ENCODE results near the gene PIK3C2A. TPM values are rescaled to one million over a fixed set of nuclear protein-coding genes. Genes with fewer than 3 reads are reported as not detected.
"Not testable (repeated sequence)": the region's sequence is repeated elsewhere in the genome, so short reads cannot be mapped to it uniquely, and the experiment has no call there.

PIK3C2A gene, protein sequence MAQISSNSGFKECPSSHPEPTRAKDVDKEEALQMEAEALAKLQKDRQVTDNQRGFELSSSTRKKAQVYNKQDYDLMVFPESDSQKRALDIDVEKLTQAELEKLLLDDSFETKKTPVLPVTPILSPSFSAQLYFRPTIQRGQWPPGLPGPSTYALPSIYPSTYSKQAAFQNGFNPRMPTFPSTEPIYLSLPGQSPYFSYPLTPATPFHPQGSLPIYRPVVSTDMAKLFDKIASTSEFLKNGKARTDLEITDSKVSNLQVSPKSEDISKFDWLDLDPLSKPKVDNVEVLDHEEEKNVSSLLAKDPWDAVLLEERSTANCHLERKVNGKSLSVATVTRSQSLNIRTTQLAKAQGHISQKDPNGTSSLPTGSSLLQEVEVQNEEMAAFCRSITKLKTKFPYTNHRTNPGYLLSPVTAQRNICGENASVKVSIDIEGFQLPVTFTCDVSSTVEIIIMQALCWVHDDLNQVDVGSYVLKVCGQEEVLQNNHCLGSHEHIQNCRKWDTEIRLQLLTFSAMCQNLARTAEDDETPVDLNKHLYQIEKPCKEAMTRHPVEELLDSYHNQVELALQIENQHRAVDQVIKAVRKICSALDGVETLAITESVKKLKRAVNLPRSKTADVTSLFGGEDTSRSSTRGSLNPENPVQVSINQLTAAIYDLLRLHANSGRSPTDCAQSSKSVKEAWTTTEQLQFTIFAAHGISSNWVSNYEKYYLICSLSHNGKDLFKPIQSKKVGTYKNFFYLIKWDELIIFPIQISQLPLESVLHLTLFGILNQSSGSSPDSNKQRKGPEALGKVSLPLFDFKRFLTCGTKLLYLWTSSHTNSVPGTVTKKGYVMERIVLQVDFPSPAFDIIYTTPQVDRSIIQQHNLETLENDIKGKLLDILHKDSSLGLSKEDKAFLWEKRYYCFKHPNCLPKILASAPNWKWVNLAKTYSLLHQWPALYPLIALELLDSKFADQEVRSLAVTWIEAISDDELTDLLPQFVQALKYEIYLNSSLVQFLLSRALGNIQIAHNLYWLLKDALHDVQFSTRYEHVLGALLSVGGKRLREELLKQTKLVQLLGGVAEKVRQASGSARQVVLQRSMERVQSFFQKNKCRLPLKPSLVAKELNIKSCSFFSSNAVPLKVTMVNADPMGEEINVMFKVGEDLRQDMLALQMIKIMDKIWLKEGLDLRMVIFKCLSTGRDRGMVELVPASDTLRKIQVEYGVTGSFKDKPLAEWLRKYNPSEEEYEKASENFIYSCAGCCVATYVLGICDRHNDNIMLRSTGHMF (N-terminal part only)
- total RNA-seq, result 80.4 and 136 TPM in 2 replicates

DNA sequence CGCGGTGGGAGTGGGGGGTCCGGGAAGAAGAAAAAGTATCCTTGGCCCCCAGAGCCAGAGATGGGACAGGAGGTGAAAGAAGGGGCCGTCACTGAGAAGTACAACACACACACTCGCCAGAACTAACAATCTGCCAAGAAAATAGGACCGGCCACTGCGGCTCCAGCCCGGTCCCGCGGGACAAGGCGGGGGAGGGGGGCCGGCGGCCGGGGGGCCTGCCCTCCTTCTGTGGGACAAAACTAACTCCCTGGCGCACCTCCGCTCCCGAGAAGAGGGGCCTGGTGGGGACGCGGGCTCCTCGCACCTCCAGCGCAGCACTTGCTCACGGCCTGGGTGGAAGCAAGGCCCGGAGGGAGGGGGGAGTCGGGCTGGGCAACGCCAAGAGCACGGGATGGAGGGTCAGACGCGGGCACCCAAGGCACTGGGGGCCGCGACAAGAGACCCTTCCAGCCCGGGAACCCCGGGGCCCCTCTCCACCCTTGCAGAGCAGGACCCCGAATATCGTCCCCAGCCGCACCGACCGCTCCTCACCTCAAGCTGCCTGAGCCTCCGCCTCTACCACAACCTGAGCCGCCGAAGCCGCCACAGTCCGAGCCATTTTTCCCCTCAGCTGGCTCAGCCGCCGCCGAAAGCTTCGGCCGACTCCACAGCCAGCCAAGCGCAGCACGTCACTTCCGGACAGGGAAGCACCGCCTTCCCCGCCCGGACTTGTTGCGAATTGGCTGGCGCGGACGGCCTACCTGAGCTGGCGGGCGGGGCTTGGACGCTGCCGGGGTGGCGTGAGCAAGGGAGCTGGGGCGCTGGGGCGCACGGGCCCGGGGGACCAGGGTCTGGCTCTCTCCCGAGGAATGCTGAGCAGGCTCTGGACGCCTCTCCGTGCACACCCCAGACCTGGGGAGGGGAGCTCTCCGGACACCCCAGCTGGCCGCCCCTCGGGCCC lies at the start of gene PIK3C2A:
Gene PIK3C2A (minus strand): TSS at position 670 of the 940 bp plus-strand sequence. CDS start 38,245 bp downstream, outside the sequence.
- peak; percentile 84 for DNase-seq (ENCODE audit: low read depth)

DNA sequence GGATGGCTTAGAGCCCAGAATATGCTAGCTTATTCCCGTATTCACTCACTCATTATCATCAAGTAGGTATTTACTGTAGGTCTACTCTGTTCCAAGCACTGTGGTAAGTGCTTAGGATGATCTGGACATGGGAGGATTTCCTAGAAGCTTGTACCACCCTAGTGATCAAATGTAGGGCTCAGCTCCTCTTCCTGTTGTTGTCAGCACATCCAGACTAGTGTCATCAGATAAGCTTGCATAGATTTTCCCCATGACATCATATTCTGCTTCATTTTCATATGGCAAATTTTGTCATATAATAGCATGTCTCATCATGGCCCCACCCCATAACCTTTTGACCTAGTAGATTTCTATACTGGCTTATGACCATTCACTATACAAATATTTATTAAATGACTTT lies 49.4 kb upstream of the PIK3C2A start:
- DNase-seq (ENCODE audit: low read depth), result no peak

DNA sequence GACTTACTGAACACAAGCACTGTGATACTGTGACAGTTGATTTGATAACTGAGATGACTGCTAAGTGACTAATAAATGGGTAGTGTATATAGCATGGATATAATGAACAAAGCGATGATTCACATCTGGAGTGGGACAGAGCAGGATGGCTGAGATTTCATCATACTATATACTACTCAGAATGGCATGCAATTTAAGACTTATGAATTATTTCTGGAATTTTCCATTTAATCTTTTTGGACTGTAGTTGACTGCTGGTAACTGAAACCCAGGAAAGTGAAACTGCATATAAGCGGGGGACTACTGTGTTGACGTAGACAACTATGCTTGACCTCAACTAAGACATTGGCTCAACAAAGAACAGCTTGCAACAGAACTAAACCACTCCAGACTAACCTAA lies 48.7 kb upstream of the PIK3C2A start:
- peak; percentile 7 for DNase-seq (ENCODE audit: low read depth)

DNA sequence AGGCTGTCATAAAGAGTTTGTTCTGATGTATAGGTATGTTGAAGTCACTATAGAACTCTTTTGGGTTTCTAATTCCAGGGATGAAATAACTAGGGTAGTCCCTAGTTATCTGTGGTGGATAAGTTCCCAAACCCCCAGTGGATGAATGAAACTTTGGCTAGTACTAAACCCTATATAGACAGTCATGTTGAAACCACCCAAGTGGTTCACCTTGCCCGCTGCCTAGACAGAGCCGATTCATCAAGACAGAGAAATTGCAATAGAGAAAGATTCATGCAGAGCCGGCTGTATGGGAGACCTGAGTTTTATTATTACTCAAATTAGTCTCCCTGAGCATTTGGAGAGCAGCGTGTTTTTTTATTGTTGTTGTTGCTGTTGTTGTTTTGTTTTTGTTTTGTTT lies 44.9 kb upstream of the PIK3C2A start:
- no peak for DNase-seq (ENCODE audit: low read depth)

DNA sequence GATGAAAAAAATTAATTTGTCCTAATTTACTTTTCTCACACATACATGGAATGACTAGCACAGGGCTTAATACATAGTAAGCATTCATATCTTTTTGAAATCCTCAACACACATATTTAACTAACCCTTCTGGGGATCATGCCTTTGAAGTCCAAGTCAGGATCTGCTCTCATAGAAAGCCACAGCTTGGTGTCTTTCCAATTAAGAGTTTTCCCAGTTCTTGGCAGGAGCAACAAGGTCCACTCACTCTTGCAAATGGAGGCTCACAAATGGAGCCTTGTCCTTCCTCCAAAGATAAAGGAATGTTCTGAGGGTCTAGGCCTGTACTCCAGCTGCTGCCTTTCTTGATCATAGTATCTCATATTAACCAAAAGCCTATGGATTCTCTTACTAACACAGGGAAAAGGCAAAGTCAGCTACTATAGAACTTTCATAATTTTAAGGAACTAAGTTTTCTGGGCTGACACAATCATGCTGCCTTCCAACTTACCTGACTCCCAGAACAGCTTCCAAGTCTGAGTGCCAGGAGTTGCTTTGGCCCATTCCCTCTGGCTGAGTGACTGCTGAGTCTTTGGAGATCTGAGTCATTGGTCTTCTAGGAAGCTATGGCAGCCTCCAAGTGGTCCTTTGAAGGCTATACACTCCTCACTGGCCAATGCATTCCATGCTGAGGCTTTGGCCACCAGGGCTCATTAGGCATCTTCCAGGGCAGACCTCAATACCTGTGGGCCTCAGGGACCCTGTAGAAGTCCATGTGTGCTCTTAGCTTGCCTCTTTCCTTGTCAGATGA lies 43.0 kb upstream of the PIK3C2A start:
- DNase-seq (ENCODE audit: low read depth), result no peak

DNA sequence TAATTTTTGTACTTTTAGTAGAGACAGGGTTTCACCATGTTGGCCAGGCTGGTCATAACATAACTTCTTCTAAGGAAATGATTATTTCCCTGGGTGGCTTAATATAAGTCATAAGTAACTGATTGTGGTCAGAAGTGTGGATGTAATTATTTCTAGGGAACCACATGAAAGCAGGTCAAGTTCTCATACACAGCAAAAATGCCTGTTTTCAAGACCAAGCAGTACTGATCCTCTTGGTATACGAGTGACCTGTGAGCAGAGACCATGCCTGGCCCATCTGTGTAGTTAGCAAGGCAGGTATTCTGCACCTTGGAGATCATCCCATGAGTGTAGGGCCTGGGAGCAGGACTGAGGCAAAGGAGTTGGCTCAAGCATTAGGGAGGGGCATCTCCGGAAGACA lies 36.3 kb upstream of the PIK3C2A start:
- peak; percentile 25 for DNase-seq (ENCODE audit: low read depth)

DNA sequence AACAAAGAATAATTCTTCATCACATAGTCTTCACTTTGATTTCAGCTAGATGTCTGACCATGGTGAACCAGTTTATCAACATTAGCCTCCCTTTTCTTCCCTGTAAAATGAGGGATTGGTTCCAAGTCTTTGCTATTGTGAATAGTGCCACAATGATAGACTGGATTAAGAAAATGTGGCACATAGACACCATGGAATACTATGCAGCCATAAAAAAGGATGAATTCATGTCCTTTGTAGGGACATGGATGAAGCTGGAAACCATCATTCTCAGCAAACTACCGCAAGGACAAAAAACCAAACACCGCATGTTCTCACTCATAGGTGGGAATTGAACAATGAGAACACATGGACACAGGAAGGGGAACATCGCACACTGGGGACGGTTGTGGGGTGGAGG lies 35.2 kb upstream of the PIK3C2A start:
- not testable (repeated sequence) for DNase-seq (ENCODE audit: low read depth)

DNA sequence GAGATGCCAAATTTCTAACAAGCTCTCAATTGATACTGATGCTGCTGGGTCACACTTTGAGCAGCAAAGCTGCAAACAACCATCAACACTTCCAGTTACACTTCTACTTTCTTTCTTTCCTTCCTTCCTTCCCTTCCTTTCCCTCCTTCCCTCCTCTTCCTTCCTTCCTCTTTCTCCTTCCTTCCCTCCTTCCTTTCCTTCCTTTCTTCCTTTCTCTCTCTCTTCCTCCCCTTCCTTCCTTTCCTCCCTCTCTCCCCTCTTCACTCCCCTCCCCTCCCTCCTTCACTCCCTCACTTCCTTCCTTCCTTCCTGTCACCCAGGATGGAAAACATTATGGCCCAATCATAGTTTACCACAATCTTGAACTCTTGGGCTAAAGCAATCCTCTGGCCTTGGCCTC lies 33.0 kb upstream of the PIK3C2A start:
- DNase-seq (ENCODE audit: low read depth), result no peak

DNA sequence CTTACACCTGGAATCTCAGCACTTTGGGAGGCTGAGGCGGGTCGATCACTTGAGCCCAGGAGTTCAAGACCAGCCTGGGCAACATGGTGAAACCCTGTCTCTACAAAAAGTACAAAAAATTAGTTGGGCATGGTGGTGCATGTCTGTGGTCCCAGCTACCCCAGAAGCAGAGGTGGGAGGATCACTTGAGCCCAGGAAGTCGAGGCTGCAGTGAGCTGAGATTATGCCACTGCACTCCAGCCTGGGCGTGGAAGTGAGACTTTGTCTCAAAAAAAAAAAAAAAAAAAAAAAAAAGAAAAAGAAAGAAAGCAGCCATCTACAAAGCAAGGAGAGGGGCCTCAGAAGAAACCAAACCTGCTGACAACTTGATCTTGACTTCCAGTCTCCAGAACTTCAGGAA lies 32.1 kb upstream of the PIK3C2A start:
- DNase-seq (ENCODE audit: low read depth), result not testable (repeated sequence)

DNA sequence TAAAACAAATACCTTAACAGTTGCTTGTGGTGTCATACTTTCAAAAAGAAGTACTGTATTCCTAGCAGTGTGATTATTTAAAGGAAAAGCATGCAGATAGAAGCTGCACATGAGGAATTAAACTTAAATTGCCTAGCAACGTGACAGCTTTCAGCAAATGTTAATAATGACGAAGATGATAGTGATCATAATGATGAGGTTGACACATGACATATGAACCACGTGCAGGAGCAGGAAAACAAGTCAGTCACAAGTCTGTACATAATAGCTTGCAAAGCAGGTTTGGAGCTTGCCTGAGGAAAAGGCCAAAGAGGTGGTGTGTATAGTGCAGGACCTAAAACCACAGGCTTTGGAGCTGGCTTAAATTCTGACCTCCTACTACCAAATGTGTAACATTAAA lies 30.6 kb upstream of the PIK3C2A start:
- DNase-seq (ENCODE audit: low read depth), result peak; percentile 35

DNA sequence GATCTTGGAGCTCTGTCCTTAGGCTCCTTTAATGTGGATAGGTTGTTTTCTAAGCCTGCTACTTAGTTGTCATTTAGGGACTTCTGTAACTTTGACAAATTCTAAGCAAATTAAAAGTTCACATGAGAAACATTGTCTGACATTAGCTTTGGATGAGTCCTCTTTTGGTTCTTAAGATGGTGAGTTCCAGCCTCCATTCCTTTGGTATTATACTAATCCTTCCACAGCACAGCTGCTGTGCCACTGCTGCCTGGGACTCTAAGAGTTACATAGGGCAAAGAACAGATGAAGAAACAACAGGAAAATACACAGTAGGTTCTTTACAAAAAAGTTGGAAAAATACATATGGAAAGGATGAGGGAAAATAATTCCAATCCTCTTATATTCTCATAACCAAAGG lies 25.3 kb upstream of the PIK3C2A start:
- DNase-seq (ENCODE audit: low read depth), result no peak

DNA sequence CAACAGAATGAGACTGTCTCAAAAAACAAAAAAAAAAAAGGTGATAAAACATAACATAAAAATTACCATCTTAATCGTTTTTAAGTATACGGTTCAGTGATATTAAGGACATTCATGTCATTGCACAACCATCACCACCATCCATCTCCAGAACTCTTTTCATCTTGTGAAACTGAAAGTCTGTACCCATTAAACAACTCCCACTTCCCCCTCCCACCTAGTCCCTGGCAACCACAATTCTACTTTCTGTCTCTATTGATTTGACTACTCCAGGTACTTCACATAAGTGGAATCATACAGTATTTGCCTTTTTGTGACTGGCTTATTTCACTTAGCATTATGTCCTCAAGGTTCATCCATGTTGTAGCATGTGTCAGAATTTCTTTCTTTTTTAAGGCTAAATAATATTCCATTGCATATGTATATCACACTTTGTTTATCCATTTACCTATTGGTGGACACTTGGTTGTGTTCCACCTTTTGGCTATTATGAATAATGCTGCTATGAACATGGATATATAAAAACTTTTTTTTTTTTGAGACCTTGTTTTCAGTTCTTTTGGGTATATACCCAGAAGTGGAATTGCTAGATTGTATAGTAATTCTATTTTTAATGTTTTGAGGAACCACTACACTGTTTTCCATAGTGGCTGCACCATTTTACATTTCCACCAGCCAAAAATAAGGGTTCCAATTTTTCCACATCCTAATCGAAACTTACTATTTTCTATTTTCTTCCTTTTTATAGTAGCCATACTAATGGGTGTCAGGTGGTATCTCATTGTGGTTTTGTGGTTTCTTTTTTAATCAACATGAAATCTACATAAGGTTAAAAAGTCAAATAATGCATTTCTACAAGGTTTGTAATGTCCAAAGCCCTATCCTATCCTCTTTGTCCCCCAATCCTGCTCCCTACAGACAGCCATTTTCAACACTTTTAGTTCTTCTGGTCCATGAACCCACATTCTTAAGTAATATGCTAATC lies 23.4 kb upstream of the PIK3C2A start:
- no peak for DNase-seq (ENCODE audit: low read depth)

DNA sequence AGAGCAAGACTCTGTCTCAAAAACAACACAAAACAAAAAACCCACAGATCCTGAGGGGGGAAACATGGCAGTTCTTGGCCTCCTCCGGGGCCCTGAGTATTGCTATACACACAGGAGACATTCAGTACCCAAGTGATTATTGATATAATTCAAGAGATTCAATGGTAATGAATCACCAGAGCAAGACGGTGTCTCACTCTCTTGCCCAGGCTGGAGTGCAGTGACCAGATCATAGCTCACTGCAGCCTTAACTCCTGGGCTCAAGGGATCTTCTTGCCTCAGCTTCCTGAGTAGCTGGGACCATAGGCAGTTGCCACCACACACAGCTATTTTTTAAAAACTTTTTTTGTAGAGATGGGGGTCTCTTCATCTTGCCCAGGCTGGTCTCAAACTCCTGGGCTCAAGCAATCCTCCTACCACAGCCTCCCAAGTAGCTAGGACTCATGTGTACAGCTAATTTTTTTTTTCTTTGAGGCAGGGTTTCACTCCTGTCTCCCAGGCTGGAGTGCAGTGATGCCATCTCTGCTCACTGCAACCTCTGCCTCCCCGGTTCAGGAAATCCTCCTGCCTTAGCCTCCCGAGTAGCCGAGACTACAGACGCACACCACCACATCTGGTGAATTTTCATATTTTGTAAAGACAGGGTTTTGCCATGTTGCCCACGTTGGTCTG lies 21.8 kb upstream of the PIK3C2A start:
- DNase-seq (ENCODE audit: low read depth), result no peak

DNA sequence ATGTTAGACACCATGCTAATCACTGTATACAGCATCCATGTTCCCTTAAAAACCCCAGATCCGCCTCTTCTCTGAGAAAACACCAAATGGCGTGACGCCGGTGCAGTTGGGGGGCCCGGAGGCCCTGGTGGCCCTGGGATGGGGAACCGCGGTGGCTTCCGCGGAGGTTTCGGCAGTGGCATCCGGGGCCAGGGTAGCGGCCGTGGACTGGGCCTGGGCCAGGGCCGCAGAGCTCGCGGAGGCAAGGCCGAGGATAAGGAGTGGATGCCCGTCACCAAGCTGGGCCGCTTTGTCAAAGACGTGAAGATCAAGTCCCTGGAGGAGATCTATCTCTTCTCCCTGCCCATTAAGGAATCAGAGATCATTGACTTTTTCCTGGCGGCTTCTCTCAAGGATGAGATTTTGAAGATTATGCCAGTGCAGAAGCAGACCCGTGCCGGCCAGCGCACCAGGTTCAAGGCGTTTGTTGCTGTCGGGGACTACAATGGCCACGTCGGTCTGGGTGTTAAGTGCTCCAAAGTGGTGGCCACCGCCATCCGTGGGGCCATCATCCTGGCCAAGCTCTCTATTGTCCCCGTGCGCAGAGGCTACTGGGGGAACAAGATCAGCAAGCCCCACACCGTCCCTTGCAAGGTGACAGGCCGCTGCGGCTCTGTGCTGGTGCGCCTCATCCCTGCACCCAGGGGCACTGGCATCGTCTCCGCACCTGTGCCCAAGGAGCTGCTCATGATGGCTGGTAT lies 20.6 kb upstream of the PIK3C2A start:
- DNase-seq (ENCODE audit: low read depth), result not testable (repeated sequence)

DNA sequence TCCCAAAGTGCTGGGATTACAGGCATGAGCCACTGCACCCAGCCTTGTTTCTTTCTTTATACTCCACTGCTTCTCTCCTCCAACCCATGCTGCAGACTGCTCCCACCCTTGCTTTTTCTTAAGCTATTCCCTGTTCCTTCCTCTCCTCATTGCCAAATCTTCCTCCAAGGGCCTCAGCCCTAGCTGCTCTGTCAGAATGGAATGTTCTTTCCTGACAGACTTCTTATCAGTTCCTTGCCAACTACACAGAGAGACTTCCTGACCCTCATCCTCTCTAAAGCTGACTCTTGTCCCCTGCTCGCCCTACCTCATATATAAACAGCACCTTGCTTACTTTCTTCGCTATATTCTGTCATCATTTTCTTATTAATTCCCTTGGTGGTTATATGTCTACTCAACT lies 16.9 kb upstream of the PIK3C2A start:
- DNase-seq (ENCODE audit: low read depth), result no peak

DNA sequence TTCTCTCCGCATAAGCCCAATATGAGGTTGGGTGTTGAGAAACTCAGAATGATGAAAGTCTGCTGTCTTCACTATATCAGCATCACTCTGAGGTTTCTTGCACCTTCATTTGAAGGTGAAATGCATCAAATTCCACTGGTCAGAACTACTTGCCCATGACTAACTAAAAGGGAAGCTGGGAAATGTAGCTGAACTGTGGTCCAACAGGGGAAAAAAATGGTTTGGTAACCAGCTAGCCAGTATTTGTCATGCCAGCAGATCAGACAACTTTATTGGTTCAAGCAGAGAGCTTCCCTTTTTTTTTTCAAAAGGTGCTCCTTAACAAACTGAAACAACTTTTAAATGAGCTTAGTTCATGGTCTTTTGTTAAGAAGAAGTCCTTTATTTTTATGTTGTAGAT lies 14.2 kb upstream of the PIK3C2A start:
- peak; percentile 95 for DNase-seq (ENCODE audit: low read depth)

DNA sequence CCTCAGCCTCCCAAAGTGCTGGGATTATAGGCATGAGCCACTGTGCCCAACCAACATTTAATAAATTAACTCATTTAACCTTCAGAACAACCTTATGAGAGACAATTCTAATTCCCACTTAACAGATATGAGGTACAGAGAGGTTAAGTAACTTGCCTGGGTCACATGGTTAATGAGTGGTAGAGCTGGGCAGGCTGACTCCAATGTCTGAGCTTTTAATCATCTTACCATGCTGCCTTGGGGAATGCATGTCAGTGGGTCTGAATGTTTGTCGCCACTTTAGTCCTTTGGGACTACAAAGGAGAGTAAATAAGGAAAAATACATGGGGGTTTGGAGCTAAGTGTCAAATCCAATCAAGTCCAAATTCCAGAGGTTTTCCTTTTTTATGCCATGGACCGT lies 11.2 kb upstream of the PIK3C2A start:
- peak; percentile 75 for DNase-seq (ENCODE audit: low read depth)

DNA sequence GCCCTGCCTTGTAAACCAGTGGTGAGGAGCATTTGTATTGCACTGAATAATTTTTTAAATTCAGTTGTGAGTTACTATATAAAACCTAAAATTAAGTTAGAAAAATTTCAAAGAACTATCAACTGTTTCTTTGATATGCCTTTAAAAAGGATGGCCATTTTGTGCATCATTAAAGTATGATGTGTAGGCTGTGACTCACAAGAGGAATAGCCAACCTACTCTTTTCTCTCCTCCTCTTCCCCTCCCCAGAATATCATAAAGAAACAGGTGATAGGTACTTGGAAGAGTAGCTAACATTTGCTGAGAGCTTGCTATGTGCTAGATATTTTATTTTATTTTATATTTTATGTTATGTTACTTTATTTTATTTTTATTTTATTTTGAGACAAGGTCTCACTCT lies 10.6 kb upstream of the PIK3C2A start:
- DNase-seq (ENCODE audit: low read depth), result no peak
